Suprapubic skin (tissue), 3 donors: ENCODE results near the gene SEC23B.
"Not testable (repeated sequence)": the region's sequence is repeated elsewhere in the genome, so short reads cannot be mapped to it uniquely, and the experiment has no call there.

Experiments
- CTCF ChIP-seq, 2 donors: fragments of 200-600 bp in 1 of 2; fragments of 450-650 bp in 1 of 2; sonication (generic) in 1 of 2; IDR thresholded peaks; one replicate each; pipeline ENCODE4 v1.5.1; 2016 to 2019; ENCODE audit warnings: antibody characterized with exemption in 2 of 2, mild to moderate bottlenecking in 1 of 2, moderate library complexity in 1 of 2
- POLR2A ChIP-seq, 2 donors: fragments of 450-650 bp; IDR thresholded peaks; one replicate each; pipeline ENCODE4 v1.6.1; 2017; ENCODE audit warnings: antibody characterized with exemption in 2 of 2, mild to moderate bottlenecking in 2 of 2, moderate library complexity in 2 of 2

- not testable (repeated sequence) for TF ChIP-seq CTCF, POLR2A (IDR thresholded peaks at IDR 0.05)
These were observed 19.0 kb downstream of the SEC23B start for GRCh38 chr20:18526761-18527160.
